Prostate gland (tissue), 2 donors: ENCODE results near the gene PEX26. TPM values are rescaled to one million over a fixed set of nuclear protein-coding genes. Genes with fewer than 3 reads are reported as not detected.

Source experiments
- DNase-seq: peaks from one replicate; pipeline ENCODE4 v3.0.0-alpha.2; 2019; ENCODE audit warnings: low spot score
- H3K27ac ChIP-seq, 2 donors: fragments of 200-600 bp; sonication (generic); 2 replicates each; pipeline ENCODE4 v1.5.1; 2017 to 2019
- H3K27me3 ChIP-seq: fragments of 200-600 bp; sonication (generic); replicated peaks from 2 replicates; pipeline ENCODE4 v1.5.1; 2019; ENCODE audit not compliant: insufficient read depth
- H3K36me3 ChIP-seq, 2 donors: fragments of 200-600 bp; sonication (generic); 1 replicate in 1 of 2; 2 replicates in 1 of 2; pipeline versions ENCODE4 v1.5.1 to v1.8.1; 2017 to 2019
- H3K4me1 ChIP-seq: fragments of 200-600 bp; sonication (generic); replicated peaks from 2 replicates; pipeline ENCODE4 v1.5.1; 2019
- H3K4me3 ChIP-seq, 2 donors: fragments of 200-600 bp; sonication (generic); 2 replicates each; pipeline ENCODE4 v1.5.1; 2017 to 2019
- H3K9me3 ChIP-seq: fragments of 200-600 bp; sonication (generic); 2 replicates; pipeline ENCODE4 v1.5.1; 2017
- POLR2A ChIP-seq: fragments of 450-650 bp; IDR thresholded peaks from one replicate; pipeline ENCODE4 v1.6.1; 2016; ENCODE audit warnings: antibody characterized with exemption, mild to moderate bottlenecking
- POLR2AphosphoS5 ChIP-seq: sonication (generic); formaldehyde crosslinking; IDR thresholded peaks from one replicate; pipeline ENCODE4 v1.6.1; 2017; ENCODE audit warnings: antibody characterized with exemption
- WGBS: methylation state at CpG from one replicate; pipeline ENCODE4 v1.1.5; 2018; 5-methylcytosine and 5-hydroxymethylcytosine counted together
- intact Hi-C: fragments of 100-400 bp; cut with DNase I; formaldehyde crosslinking; loops from one replicate; pipeline ENCODE4 v1.14.2; 2022
- total RNA-seq, 2 donors: library from RNA; depleted of rRNA; stranded (reverse); fragments of >200 nt; gene quantifications; one replicate each; pipeline ENCODE4 v1.1.0, GENCODE V29; 2016
- TF ChIP-seq, protein P1 (sequence below), 4 experiments: fragments of 200-600 bp in 2 of 4; fragments of 450-650 bp in 2 of 4; sonication (generic) in 2 of 4; IDR thresholded peaks; 1 replicate in 3 of 4; 2 replicates in 1 of 4; pipeline ENCODE4 v1.5.1; 2016 to 2019; ENCODE audit warnings: antibody characterized with exemption in 4 of 4, mild to moderate bottlenecking in 2 of 4, moderate library complexity in 2 of 4

The PEX26 gene
- total RNA-seq, 2 donors from 2014 or later, result 34.7 to 38.2 TPM

DNA sequence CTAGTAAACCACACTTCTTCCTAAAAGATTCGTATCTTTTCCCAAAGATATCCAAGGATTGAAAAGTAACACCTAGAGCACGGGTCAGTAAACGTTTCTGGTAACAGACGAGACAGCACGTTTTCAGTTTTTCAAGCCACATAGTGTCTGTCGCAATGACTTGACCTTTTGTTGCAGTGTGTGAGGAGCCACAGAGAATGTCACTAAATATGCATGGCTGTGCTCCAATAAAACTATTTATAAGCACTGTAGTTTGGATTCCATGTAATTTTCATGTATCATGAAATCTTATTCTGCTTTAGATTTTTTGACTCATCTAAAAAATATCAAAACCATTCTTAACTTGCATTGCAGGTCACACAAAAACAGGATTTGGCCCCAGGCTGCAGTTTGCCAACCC is 35.1 kb upstream of the PEX26 start:
- WGBS, result 74% methylated on average over 6 of the region's 6 CpGs
- Histone ChIP-seq H3K27ac (no peak overlapping the region), H3K27me3 (no peaks in the 10 kb centered on the region), H3K4me1 (no peaks in the 10 kb centered on the region), H3K36me3 (no peaks in the 10 kb centered on the region), H3K9me3 (no peaks in the 10 kb centered on the region), H3K4me3 (no peak overlapping the region)
- no peak for DNase-seq
- intact Hi-C loops, result no loop called here
- no peak for TF ChIP-seq POLR2A
- TF ChIP-seq, protein P1, sequence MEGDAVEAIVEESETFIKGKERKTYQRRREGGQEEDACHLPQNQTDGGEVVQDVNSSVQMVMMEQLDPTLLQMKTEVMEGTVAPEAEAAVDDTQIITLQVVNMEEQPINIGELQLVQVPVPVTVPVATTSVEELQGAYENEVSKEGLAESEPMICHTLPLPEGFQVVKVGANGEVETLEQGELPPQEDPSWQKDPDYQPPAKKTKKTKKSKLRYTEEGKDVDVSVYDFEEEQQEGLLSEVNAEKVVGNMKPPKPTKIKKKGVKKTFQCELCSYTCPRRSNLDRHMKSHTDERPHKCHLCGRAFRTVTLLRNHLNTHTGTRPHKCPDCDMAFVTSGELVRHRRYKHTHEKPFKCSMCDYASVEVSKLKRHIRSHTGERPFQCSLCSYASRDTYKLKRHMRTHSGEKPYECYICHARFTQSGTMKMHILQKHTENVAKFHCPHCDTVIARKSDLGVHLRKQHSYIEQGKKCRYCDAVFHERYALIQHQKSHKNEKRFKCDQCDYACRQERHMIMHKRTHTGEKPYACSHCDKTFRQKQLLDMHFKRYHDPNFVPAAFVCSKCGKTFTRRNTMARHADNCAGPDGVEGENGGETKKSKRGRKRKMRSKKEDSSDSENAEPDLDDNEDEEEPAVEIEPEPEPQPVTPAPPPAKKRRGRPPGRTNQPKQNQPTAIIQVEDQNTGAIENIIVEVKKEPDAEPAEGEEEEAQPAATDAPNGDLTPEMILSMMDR (IDR thresholded peaks at IDR 0.05), result no peak
- no peak for TF ChIP-seq POLR2AphosphoS5

DNA sequence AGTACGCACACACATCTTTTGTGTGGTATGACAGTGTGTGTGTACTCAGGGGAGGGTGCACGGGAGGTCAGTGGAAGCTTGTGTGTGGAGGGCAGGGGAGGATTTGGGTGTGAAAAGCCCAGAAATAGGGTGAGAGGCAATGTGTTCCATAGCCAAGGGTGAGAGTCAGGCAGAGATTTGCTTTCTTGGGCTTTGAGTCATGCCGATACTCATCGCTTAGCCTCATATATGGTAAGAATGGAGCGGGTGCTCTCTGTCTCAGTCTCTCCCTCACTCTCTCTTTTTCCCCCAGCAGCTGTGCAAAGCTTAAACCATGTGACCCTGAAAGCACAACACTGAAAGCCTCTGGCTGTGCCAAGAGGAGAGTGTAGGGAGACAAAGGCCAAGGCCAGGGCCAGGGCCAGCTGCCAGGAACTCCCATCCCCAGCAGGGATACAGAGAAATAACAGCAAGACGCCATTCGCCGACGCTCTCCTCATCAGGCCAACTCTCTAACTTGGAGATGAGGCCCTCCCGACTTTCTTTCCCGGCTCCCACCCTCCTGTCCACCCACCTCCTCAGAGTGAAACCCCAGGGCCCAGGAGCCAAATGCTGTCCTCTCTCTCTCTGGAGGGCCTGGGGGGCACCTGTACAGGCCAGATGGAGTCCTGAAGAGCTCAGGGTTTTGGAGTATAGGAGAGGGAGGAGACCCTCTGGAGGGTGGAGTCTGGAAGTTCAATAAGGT is 33.1 kb upstream of the PEX26 start:
- Histone ChIP-seq H3K4me3 (no peak overlapping the region), H3K36me3 (no peaks in the 10 kb centered on the region), H3K4me1 (no peaks in the 10 kb centered on the region), H3K27ac (peak overlapping the region in 1 of 2 donors; percentile 21), H3K27me3 (no peaks in the 10 kb centered on the region), H3K9me3 (no peaks in the 10 kb centered on the region)
- intact Hi-C loops, result no loop called here
- WGBS, result 57% methylated on average over 11 of the region's 11 CpGs
- TF ChIP-seq POLR2A (no peak), POLR2AphosphoS5 (no peak)
- TF ChIP-seq, protein P1 (IDR thresholded peaks at IDR 0.05), result no peak
- DNase-seq, result no peak

DNA sequence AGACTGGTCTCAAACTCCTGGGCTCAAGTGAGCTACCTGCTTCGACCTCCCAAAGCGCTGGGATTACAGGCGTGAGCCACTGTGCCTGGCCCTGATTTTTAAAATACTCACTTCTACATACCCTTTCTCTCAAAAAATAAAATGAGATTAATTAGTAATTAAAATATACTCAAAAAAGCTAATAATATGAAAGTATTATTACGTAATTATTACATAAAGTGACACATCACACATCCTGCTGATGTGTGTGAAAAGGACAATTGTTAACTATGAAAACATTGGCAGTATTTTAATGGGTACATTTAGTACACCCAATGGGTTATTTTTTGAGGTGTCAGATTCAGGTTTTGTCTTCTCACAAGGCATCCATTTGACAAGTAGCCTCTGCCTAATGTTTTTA is 32.0 kb upstream of the PEX26 start:
- Histone ChIP-seq H3K4me3 (no peak overlapping the region), H3K36me3 (no peaks in the 10 kb centered on the region), H3K4me1 (peaks cover 4% of the 10 kb centered on the region), H3K27ac (no peak overlapping the region), H3K9me3 (no peaks in the 10 kb centered on the region), H3K27me3 (no peaks in the 10 kb centered on the region)
- 90% methylated on average over 4 of the region's 4 CpGs for WGBS
- no peak for TF ChIP-seq POLR2AphosphoS5
- no peak for TF ChIP-seq POLR2A
- TF ChIP-seq, protein P1 (IDR thresholded peaks at IDR 0.05), result no peak
- intact Hi-C loops, result no loop called here
- DNase-seq, result no peak

DNA sequence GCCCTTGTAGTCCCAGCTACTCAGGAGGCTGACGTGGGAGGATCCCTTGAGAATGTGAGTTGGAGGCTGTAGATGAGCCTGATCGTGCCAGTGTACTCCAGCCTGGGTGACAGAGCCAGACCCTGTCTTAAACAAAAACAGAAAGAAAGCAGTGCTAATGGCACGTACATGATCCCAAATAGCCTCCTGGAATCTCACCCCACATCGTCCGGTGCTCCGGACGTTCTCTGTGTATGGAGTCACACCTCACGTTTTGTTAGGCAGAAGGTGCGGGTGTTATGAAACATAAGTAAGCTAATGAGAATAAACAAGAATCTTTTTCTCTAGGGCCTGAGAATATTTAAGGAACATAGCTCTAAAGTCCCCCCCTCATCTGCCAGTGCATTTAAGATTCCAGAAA is 29.7 kb upstream of the PEX26 start:
- no peak for TF ChIP-seq POLR2A
- TF ChIP-seq POLR2AphosphoS5, result no peak
- TF ChIP-seq, protein P1 (IDR thresholded peaks at IDR 0.05), result no peak
- Histone ChIP-seq H3K36me3 (no peaks in the 10 kb centered on the region), H3K4me3 (no peak overlapping the region), H3K4me1 (peaks cover 4% of the 10 kb centered on the region), H3K27ac (no peak overlapping the region), H3K9me3 (no peaks in the 10 kb centered on the region), H3K27me3 (no peaks in the 10 kb centered on the region)
- intact Hi-C loops, result no loop called here
- DNase-seq, result no peak
- WGBS, result 82% methylated on average over 9 of the region's 9 CpGs

DNA sequence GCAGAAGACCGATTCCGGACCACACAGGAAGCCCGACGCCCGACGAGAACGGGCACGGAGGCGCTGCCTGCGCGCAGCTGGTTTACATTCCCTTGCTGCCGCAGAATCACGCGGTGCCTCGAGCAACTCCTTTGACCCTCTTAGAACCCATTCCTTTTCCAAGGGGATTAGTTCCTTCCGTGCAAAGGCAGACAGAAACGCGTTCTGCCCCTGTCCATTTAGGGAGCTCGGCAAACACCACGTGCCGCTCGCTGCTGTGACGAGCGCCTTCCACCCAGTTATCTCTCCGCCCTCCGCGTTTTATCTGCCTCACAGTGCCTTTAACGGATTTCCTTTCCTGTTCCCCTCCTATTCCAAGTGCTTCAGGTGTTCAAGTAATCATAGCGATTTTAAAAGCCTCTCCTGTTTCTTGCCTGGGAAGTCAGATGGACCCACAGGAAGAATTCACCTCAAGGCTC is 29.3 kb upstream of the PEX26 start:
- no peak overlapping the region for H3K4me3 ChIP-seq

More for the DNA sequence above, 29.3 kb upstream of the PEX26 start:
- no peaks in the 10 kb centered on the region for H3K27me3 ChIP-seq
- TF ChIP-seq POLR2AphosphoS5 (no peak), POLR2A (no peak)
- TF ChIP-seq, protein P1 (IDR thresholded peaks at IDR 0.05), result no peak
- intact Hi-C loops, result no loop called here
- H3K9me3 ChIP-seq, result no peaks in the 10 kb centered on the region
- no peaks in the 10 kb centered on the region for H3K36me3 ChIP-seq
- DNase-seq, result no peak
- no peak overlapping the region for H3K27ac ChIP-seq
- 58% methylated on average over 29 of the region's 29 CpGs for WGBS
- H3K4me1 ChIP-seq, result peaks cover 4% of the 10 kb centered on the region
